ENCODE results near the gene ALK. TPM values are rescaled to one million over a fixed set of nuclear protein-coding genes. Genes with fewer than 3 reads are reported as not detected.

ALK gene
- total and polyA plus RNA-seq, 2 donors (not counting 1 experiment from before 2014, with no cell fraction given) = under 0.01 to 0.02 TPM

- Histone ChIP-seq H2AFZ (ENCODE audit: low read length) (no peak overlapping the region), H3K4me2 (ENCODE audit: extremely low read depth, insufficient read depth, low read length) (no peak overlapping the region), H3K27me3 (ENCODE audit: control insufficient read depth, insufficient read depth, low read length) (peaks cover 6% of the 10 kb centered on the region), H3K36me3 (ENCODE audit: control insufficient read depth, insufficient read depth, low read length) (no peaks in the 10 kb centered on the region), H3K9ac (ENCODE audit: insufficient read depth, low read length) (no peak overlapping the region), H3K4me3 (replicated peaks in 1 of 4; ENCODE audit: control extremely low read depth in 1 of 4, insufficient read depth in 1 of 4, low read depth in 3 of 4, low read length in 4 of 4) (no peak overlapping the region), H4K20me1 (ENCODE audit: control insufficient read depth, extremely low read depth, insufficient read depth, low read length) (no peaks in the 10 kb centered on the region), H3K27ac (ENCODE audit: insufficient read depth, low read length) (no peak overlapping the region), H3K79me2 (ENCODE audit: control insufficient read depth, insufficient read depth, low read length) (no peaks in the 10 kb centered on the region), H3K9me3 (ENCODE audit: control insufficient read depth, insufficient read depth, low read depth, low read length) (no peaks in the 10 kb centered on the region), H3K4me1 (ENCODE audit: control insufficient read depth, extremely low read depth, insufficient read depth, low read length) (no peaks in the 10 kb centered on the region)
- TF ChIP-seq CTCF (conservative IDR thresholded peaks at IDR 0.05 in 1 of 2, IDR thresholded peaks at IDR 0.05 in 1 of 2; ENCODE audit: low read depth in 1 of 2, low read length in 2 of 2) (no peak), EZH2 (IDR thresholded peaks at IDR 0.05; ENCODE audit: low read length, missing control alignments) (no peak)
- no peak for DNase-seq (ENCODE audit: low read depth in 2 of 2)
Observed at GRCh38 chr2:29351916-29352591, 569.3 kb downstream of the ALK start.

- no peak overlapping the region for H2AFZ ChIP-seq (ENCODE audit: low read length)
- H3K9ac ChIP-seq (ENCODE audit: insufficient read depth, low read length) = no peak overlapping the region
- H3K4me3 ChIP-seq (replicated peaks in 1 of 4; ENCODE audit: control extremely low read depth in 1 of 4, insufficient read depth in 1 of 4, low read depth in 3 of 4, low read length in 4 of 4) = no peak overlapping the region
- H3K36me3 ChIP-seq (ENCODE audit: control insufficient read depth, insufficient read depth, low read length) = no peaks in the 10 kb centered on the region
- peaks cover 6% of the 10 kb centered on the region for H3K27me3 ChIP-seq (ENCODE audit: control insufficient read depth, insufficient read depth, low read length)
- TF ChIP-seq EZH2 (IDR thresholded peaks at IDR 0.05; ENCODE audit: low read length, missing control alignments) = no peak
- TF ChIP-seq CTCF (conservative IDR thresholded peaks at IDR 0.05 in 1 of 2, IDR thresholded peaks at IDR 0.05 in 1 of 2; ENCODE audit: low read depth in 1 of 2, low read length in 2 of 2) = no peak
- H3K9me3 ChIP-seq (ENCODE audit: control insufficient read depth, insufficient read depth, low read depth, low read length) = no peaks in the 10 kb centered on the region
- no peak for DNase-seq (ENCODE audit: low read depth in 2 of 2)
- no peaks in the 10 kb centered on the region for H3K79me2 ChIP-seq (ENCODE audit: control insufficient read depth, insufficient read depth, low read length)
- H3K4me2 ChIP-seq (ENCODE audit: extremely low read depth, insufficient read depth, low read length) = no peak overlapping the region
- H4K20me1 ChIP-seq (ENCODE audit: control insufficient read depth, extremely low read depth, insufficient read depth, low read length) = no peaks in the 10 kb centered on the region
- H3K27ac ChIP-seq (ENCODE audit: insufficient read depth, low read length) = no peak overlapping the region
- H3K4me1 ChIP-seq (ENCODE audit: control insufficient read depth, extremely low read depth, insufficient read depth, low read length) = no peaks in the 10 kb centered on the region
Observed at GRCh38 chr2:29351248-29351647, 570.1 kb downstream of the ALK start.

- Histone ChIP-seq H4K20me1 (ENCODE audit: control insufficient read depth, extremely low read depth, insufficient read depth, low read length) (no peaks in the 10 kb centered on the region), H3K9me3 (ENCODE audit: control insufficient read depth, insufficient read depth, low read depth, low read length) (no peaks in the 10 kb centered on the region), H3K36me3 (ENCODE audit: control insufficient read depth, insufficient read depth, low read length) (no peaks in the 10 kb centered on the region), H3K27me3 (ENCODE audit: control insufficient read depth, insufficient read depth, low read length) (peaks cover 6% of the 10 kb centered on the region), H2AFZ (ENCODE audit: low read length) (no peak overlapping the region), H3K79me2 (ENCODE audit: control insufficient read depth, insufficient read depth, low read length) (no peaks in the 10 kb centered on the region), H3K4me3 (replicated peaks in 1 of 4; ENCODE audit: control extremely low read depth in 1 of 4, insufficient read depth in 1 of 4, low read depth in 3 of 4, low read length in 4 of 4) (no peak overlapping the region), H3K9ac (ENCODE audit: insufficient read depth, low read length) (no peak overlapping the region), H3K27ac (ENCODE audit: insufficient read depth, low read length) (no peak overlapping the region), H3K4me2 (ENCODE audit: extremely low read depth, insufficient read depth, low read length) (no peak overlapping the region), H3K4me1 (ENCODE audit: control insufficient read depth, extremely low read depth, insufficient read depth, low read length) (no peaks in the 10 kb centered on the region)
- TF ChIP-seq CTCF (conservative IDR thresholded peaks at IDR 0.05 in 1 of 2, IDR thresholded peaks at IDR 0.05 in 1 of 2; ENCODE audit: low read depth in 1 of 2, low read length in 2 of 2) (no peak), EZH2 (IDR thresholded peaks at IDR 0.05; ENCODE audit: low read length, missing control alignments) (no peak)
- no peak for DNase-seq (ENCODE audit: low read depth in 2 of 2)
Observed at GRCh38 chr2:29349316-29350030, 571.9 kb downstream of the ALK start.
